Endothelial cell (in vitro differentiated cells): ENCODE data around the gene ARHGEF17. TPM values are rescaled to one million over a fixed set of nuclear protein-coding genes. Genes with fewer than 3 reads are reported as not detected.

Experiments used
- DNase-seq: peaks from one replicate; pipeline ENCODE4 v3.0.0; 2021; ENCODE audit warnings: low spot score
- H3K27ac Mint-ChIP-seq: one replicate; pipeline ENCODE4 v1.8.0; 2021; ENCODE audit warnings: mixed read lengths, inconsistent platforms; ENCODE audit not compliant: unreplicated experiment
- H3K27me3 Mint-ChIP-seq: one replicate; pipeline ENCODE4 v1.8.0; 2021; ENCODE audit warnings: mild to moderate bottlenecking, moderate library complexity, mixed read lengths, inconsistent platforms; ENCODE audit not compliant: unreplicated experiment
- H3K36me3 Mint-ChIP-seq: one replicate; pipeline ENCODE4 v1.8.0; 2021; ENCODE audit warnings: mild to moderate bottlenecking, low read depth, mixed read lengths, inconsistent platforms; ENCODE audit not compliant: unreplicated experiment
- H3K4me1 Mint-ChIP-seq: one replicate; pipeline ENCODE4 v1.8.0; 2021; ENCODE audit warnings: mild to moderate bottlenecking, mixed read lengths, inconsistent platforms; ENCODE audit not compliant: unreplicated experiment
- H3K4me3 Mint-ChIP-seq: one replicate; pipeline ENCODE4 v1.8.0; 2021; ENCODE audit warnings: mild to moderate bottlenecking, mixed read lengths, inconsistent platforms; ENCODE audit not compliant: unreplicated experiment
- H3K9me3 Mint-ChIP-seq: one replicate; pipeline ENCODE4 v1.8.0; 2021; ENCODE audit warnings: mixed read lengths, inconsistent platforms; ENCODE audit not compliant: unreplicated experiment
- CTCF ChIP-seq: fragments of 200-600 bp; sonication (generic); IDR thresholded peaks from one replicate; pipeline ENCODE4 v1.5.0; 2021; ENCODE audit warnings: antibody characterized with exemption; ENCODE audit not compliant: unreplicated experiment
- total RNA-seq: library from RNA; stranded (reverse); fragmentation: NEBNext Ultra II Directional; extraction: Animal tissue kit (Norgen Biotek cat#: 25700); gene quantifications from one replicate; pipeline ENCODE4 v1.2.1, GENCODE V29; 2021; ENCODE audit not compliant: unreplicated experiment

The ARHGEF17 gene
- total RNA-seq, 1 donor from 2014 or later = 93.3 TPM

- Mint-ChIP-seq H3K27me3 (peaks cover 20% of the 10 kb centered on the region), H3K4me3 (no peak overlapping the region), H3K27ac (peak overlapping the region; percentile 82), H3K4me1 (peaks cover 15% of the 10 kb centered on the region), H3K9me3 (no peaks in the 10 kb centered on the region), H3K36me3 (peaks cover 7% of the 10 kb centered on the region)
- DNase-seq = peak; percentile 81
- peak; percentile 57 for TF ChIP-seq CTCF
Observed at GRCh38 chr11:73393479-73394415, 85.7 kb downstream of the ARHGEF17 start.

GRCh38 chr11:73394416-73395296 lies 86.6 kb downstream of the ARHGEF17 start:
- H3K36me3 Mint-ChIP-seq = peaks cover 7% of the 10 kb centered on the region
- peaks cover 21% of the 10 kb centered on the region for H3K27me3 Mint-ChIP-seq
- H3K9me3 Mint-ChIP-seq = no peaks in the 10 kb centered on the region

GRCh38 chr11:73395297-73396208 lies 87.5 kb downstream of the ARHGEF17 start:
- TF ChIP-seq CTCF = no peak
- H3K9me3 Mint-ChIP-seq = no peaks in the 10 kb centered on the region
- H3K4me1 Mint-ChIP-seq = peaks cover 9% of the 10 kb centered on the region
- H3K36me3 Mint-ChIP-seq = peaks cover 7% of the 10 kb centered on the region
- H3K4me3 Mint-ChIP-seq = no peak overlapping the region
- DNase-seq = no peak
- no peak overlapping the region for H3K27ac Mint-ChIP-seq
- H3K27me3 Mint-ChIP-seq = peaks cover 14% of the 10 kb centered on the region

More at GRCh38 chr11:73394416-73395296, 86.6 kb downstream of the ARHGEF17 start:
- H3K4me3 Mint-ChIP-seq = no peak overlapping the region
- no peak for TF ChIP-seq CTCF
- H3K27ac Mint-ChIP-seq = no peak overlapping the region
- H3K4me1 Mint-ChIP-seq = peaks cover 13% of the 10 kb centered on the region
- no peak for DNase-seq

- no peak for TF ChIP-seq CTCF
- Mint-ChIP-seq H3K4me3 (no peak overlapping the region), H3K27me3 (peaks cover 14% of the 10 kb centered on the region), H3K27ac (no peak overlapping the region), H3K4me1 (peaks cover 9% of the 10 kb centered on the region), H3K9me3 (no peaks in the 10 kb centered on the region), H3K36me3 (peaks cover 7% of the 10 kb centered on the region)
- DNase-seq = no peak
Observed at GRCh38 chr11:73396251-73396930, 88.3 kb downstream of the ARHGEF17 start.
